DOHH2 (cell line): Measurements from ENCODE around the gene TTBK2.

Experiments used
- H3F3A ChIP-seq: fragments of 200-600 bp; sonication (generic), shearing (Covaris generic); 2 replicates; pipeline ENCODE4 v1.6.0; 2016; ENCODE audit warnings: antibody characterized with exemption, mild to moderate bottlenecking; ENCODE audit not compliant: control insufficient read depth, insufficient read depth
- H3K27ac ChIP-seq: fragments of 200-600 bp; sonication (generic); 2 replicates; pipeline ENCODE4 v1.5.1; 2014; ENCODE audit warnings: low read depth, mild to moderate bottlenecking, low read length, moderate library complexity
- H3K27me3 ChIP-seq: fragments of 200-600 bp; sonication (generic); 2 replicates; pipeline ENCODE4 v1.6.1; 2014; ENCODE audit warnings: mild to moderate bottlenecking, low read length, mixed read lengths; ENCODE audit not compliant: control insufficient read depth
- H3K36me3 ChIP-seq: fragments of 200-600 bp; sonication (generic); 2 replicates; pipeline ENCODE4 v1.6.1; 2014; ENCODE audit warnings: mild to moderate bottlenecking, low read length, moderate library complexity, mixed read lengths; ENCODE audit not compliant: control insufficient read depth
- H3K4me1 ChIP-seq: fragments of 200-600 bp; sonication (generic); 2 replicates; pipeline ENCODE4 v1.6.1; 2014; ENCODE audit warnings: mild to moderate bottlenecking, low read length, mixed read lengths; ENCODE audit not compliant: control insufficient read depth
- H3K4me2 ChIP-seq: fragments of 200-600 bp; sonication (generic); 2 replicates; pipeline ENCODE4 v1.6.0; 2014; ENCODE audit warnings: mild to moderate bottlenecking, low read length, moderate library complexity
- H3K4me3 ChIP-seq: fragments of 200-600 bp; sonication (generic); 2 replicates; pipeline ENCODE4 v1.5.1; 2014; ENCODE audit warnings: mild to moderate bottlenecking, low read length, mixed read lengths
- H3K79me2 ChIP-seq: fragments of 200-600 bp; sonication (generic); 2 replicates; pipeline ENCODE4 v1.6.1; 2014; ENCODE audit warnings: mild to moderate bottlenecking, low read length, mixed read lengths; ENCODE audit not compliant: control insufficient read depth
- H3K9me2 ChIP-seq: fragments of 200-600 bp; sonication (generic); replicated peaks from 2 replicates; pipeline ENCODE4 v1.6.1; 2014; ENCODE audit warnings: mild to moderate bottlenecking, low read length, mixed read lengths; ENCODE audit not compliant: control insufficient read depth
- H3K9me3 ChIP-seq: fragments of 200-600 bp; sonication (generic); 2 replicates; pipeline ENCODE4 v1.6.1; 2014; ENCODE audit warnings: antibody characterized with exemption, low read length, mixed read lengths; ENCODE audit not compliant: control insufficient read depth, insufficient read depth
- H4K20me1 ChIP-seq: fragments of 200-600 bp; sonication (generic); 2 replicates; pipeline ENCODE4 v1.6.0; 2014; ENCODE audit warnings: low read depth, mild to moderate bottlenecking, antibody characterized with exemption, low read length, moderate library complexity; ENCODE audit not compliant: control insufficient read depth, insufficient read depth
- EZH2phosphoT487 ChIP-seq: fragments of 200-600 bp; sonication (generic); IDR thresholded peaks from 2 replicates; pipeline ENCODE4 v1.6.1; 2017; ENCODE audit warnings: borderline replicate concordance, mild to moderate bottlenecking, antibody characterized with exemption, low read length, moderate library complexity, mixed read lengths
- TF ChIP-seq, protein P1 (sequence below): fragments of 200-600 bp; sonication (generic); IDR thresholded peaks from one replicate; pipeline ENCODE4 v1.5.1; 2014; ENCODE audit warnings: antibody characterized with exemption, mild to moderate bottlenecking, low read depth, low read length; ENCODE audit not compliant: poor library complexity, severe bottlenecking

The TTBK2 gene

DNA sequence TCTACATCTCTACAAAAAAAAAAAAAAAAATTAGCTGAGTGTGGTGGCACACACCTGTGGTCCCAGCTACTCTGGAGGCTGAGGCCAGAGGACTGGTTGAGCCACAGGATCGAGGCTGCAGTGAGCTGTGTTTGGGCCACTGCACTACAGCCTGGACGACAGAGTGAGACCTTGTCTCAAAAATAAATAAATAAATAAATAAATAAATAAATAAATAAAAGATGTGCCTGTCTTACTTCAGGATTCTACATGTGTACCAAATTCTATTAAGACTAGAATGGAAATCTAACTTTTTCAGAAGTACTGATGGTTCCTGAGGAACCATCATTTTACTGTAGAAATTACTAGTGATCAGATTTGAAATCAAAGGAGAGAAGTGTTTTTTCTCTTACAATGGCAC lies 51.9 kb downstream of the TTBK2 start:
- H3K27ac ChIP-seq = no peak overlapping the region
- no peaks in the 10 kb centered on the region for H3K36me3 ChIP-seq
- 0 out of 2 replicates have a peak, but pooled peaks cover 2% of the 10 kb centered on the region for H3F3A ChIP-seq
- no peaks in the 10 kb centered on the region for H3K27me3 ChIP-seq
- no peaks in the 10 kb centered on the region for H4K20me1 ChIP-seq
- H3K79me2 ChIP-seq = no peaks in the 10 kb centered on the region
- H3K9me2 ChIP-seq = no peaks in the 10 kb centered on the region
- no peaks in the 10 kb centered on the region for H3K4me1 ChIP-seq
- no peak for TF ChIP-seq EZH2phosphoT487
- TF ChIP-seq, protein P1, sequence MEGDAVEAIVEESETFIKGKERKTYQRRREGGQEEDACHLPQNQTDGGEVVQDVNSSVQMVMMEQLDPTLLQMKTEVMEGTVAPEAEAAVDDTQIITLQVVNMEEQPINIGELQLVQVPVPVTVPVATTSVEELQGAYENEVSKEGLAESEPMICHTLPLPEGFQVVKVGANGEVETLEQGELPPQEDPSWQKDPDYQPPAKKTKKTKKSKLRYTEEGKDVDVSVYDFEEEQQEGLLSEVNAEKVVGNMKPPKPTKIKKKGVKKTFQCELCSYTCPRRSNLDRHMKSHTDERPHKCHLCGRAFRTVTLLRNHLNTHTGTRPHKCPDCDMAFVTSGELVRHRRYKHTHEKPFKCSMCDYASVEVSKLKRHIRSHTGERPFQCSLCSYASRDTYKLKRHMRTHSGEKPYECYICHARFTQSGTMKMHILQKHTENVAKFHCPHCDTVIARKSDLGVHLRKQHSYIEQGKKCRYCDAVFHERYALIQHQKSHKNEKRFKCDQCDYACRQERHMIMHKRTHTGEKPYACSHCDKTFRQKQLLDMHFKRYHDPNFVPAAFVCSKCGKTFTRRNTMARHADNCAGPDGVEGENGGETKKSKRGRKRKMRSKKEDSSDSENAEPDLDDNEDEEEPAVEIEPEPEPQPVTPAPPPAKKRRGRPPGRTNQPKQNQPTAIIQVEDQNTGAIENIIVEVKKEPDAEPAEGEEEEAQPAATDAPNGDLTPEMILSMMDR = no peak
- no peak overlapping the region for H3K4me3 ChIP-seq
- H3K4me2 ChIP-seq = no peak overlapping the region
- H3K9me3 ChIP-seq = no peaks in the 10 kb centered on the region

DNA sequence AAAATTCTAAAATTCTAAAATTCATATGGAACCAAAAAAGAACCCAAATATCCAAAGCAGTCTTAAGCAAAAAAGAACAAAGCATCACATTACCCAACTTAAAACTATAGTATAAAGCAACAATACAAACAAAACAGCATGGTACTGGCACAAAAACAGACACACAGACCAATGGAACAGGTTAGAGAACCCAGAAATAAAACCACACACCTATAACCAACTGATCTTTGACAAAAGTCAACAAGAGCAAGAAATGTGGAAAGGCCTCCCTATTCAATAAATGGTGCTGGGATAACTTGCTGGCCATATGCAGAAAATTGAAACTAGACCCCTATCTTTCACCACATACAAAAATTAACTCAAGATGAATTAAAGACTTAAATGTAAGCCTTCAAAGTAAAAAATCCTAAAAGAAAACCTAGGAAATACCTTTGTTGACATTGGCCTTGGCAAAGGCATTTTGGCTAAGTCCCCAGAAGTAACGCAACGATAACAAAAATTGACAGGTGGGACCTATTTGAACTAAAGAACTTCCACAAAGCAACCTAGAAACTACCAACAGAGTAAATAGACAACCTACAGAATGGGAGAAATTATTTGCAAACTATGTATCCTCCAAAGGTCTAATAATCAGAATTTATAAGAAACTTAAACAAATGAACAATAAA lies 56.9 kb downstream of the TTBK2 start:
- Histone ChIP-seq H3K4me1 (no peaks in the 10 kb centered on the region), H3K27me3 (no peaks in the 10 kb centered on the region), H3K4me2 (no peak overlapping the region), H3K79me2 (no peaks in the 10 kb centered on the region), H3K9me3 (no peaks in the 10 kb centered on the region), H3K9me2 (no peaks in the 10 kb centered on the region), H4K20me1 (no peaks in the 10 kb centered on the region), H3K4me3 (no peak overlapping the region), H3F3A (no peaks in the 10 kb centered on the region), H3K27ac (no peak overlapping the region), H3K36me3 (no peaks in the 10 kb centered on the region)
- TF ChIP-seq, protein P1 = no peak
- TF ChIP-seq EZH2phosphoT487 = no peak

DNA sequence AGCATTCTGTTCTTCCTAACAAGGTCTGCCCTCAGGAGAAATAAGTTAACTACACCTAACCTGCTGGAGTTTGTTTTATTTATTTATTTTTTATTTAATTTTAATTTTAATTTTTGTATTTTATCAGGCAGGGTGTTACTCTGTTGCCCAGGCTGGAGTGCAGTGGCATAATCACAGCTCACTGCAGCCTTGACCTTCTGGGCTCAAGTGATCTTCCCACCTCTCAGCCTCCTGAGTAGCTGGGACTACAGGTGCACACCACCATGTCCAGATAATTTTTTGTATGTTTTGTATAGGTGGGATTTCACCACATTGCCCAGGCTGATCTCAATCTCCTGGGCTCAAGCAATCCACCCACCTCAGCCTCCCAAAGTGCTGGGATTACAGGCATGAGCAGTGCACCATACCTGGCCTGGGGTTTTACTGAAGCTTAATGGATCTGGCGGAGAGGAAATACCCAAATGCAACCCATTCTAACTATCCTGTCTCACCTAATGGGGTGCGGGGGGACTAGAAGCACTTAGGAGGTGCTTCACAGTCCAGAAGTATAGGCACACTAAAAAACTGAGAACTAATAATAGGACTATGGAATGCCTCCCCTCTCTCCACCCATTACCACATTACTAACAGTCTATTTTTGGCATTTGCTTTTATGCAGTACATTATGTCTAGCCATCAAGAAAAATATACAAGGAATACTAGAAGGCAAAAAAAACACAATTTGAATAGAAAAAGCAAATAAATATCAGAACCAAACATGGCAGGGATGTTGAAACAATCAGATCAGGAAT lies 61.4 kb downstream of the TTBK2 start:
- Histone ChIP-seq H4K20me1 (no peaks in the 10 kb centered on the region), H3K4me2 (no peak overlapping the region), H3K9me2 (no peaks in the 10 kb centered on the region), H3K36me3 (no peaks in the 10 kb centered on the region), H3K9me3 (no peaks in the 10 kb centered on the region), H3K27ac (no peak overlapping the region), H3K79me2 (no peaks in the 10 kb centered on the region), H3K4me3 (no peak overlapping the region), H3K4me1 (no peaks in the 10 kb centered on the region), H3F3A (no peaks in the 10 kb centered on the region), H3K27me3 (no peaks in the 10 kb centered on the region)
- TF ChIP-seq, protein P1 = no peak
- no peak for TF ChIP-seq EZH2phosphoT487
